Spleen (tissue), 7 donors: ENCODE measurements around the gene TMCC3.
"Not testable (repeated sequence)": the region's sequence is repeated elsewhere in the genome, so short reads cannot be mapped to it uniquely, and the experiment has no call there.

Source experiments
- POLR2A ChIP-seq, 3 donors: fragments of 450-650 bp; IDR thresholded peaks; one replicate each; pipeline ENCODE4 v1.5.1; 2017; ENCODE audit warnings: antibody characterized with exemption in 3 of 3, mild to moderate bottlenecking in 1 of 3
- POLR2AphosphoS5 ChIP-seq, 3 donors: sonication (generic); formaldehyde crosslinking; IDR thresholded peaks; one replicate each; pipeline ENCODE4 v1.5.1; 2017; ENCODE audit warnings: antibody characterized with exemption in 3 of 3
- TF ChIP-seq, protein P1 (sequence below), 11 experiments: fragments of 200-600 bp in 7 of 11; fragments of 450-650 bp in 4 of 11; sonication (generic) in 4 of 11; IDR thresholded peaks in 8 of 11; conservative IDR thresholded peaks in 3 of 11; 1 replicate in 7 of 11; 2 replicates in 4 of 11; pipeline versions ENCODE4 v1.4.0 to v1.8.0; 2016 to 2021; ENCODE audit warnings: antibody characterized with exemption in 11 of 11, inconsistent platforms in 4 of 11, mild to moderate bottlenecking in 1 of 11
- donor health status: DM: no; HTN: no; CAD: no; lungs with moderate emphysema.
- donor health status: DM: no; HTN: no; CAD: no.
- donor health status: DM: no; HTN: no; CAD: no.

DNA sequence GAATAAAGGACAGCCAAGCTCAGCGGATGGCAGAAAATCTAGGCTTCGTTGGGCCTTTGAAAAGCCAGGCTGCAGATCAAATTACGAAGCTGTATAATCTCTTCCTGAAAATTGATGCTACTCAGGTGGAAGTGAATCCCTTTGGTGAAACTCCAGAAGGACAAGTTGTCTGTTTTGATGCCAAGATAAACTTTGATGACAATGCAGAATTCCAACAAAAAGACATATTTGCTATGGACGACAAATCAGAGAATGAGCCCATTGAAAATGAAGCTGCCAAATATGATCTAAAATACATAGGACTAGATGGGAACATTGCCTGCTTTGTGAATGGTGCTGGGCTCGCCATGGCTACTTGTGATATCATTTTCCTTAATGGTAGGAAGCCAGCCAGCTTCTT, 101.5 kb downstream of the TMCC3 start:
- TF ChIP-seq, protein P1, sequence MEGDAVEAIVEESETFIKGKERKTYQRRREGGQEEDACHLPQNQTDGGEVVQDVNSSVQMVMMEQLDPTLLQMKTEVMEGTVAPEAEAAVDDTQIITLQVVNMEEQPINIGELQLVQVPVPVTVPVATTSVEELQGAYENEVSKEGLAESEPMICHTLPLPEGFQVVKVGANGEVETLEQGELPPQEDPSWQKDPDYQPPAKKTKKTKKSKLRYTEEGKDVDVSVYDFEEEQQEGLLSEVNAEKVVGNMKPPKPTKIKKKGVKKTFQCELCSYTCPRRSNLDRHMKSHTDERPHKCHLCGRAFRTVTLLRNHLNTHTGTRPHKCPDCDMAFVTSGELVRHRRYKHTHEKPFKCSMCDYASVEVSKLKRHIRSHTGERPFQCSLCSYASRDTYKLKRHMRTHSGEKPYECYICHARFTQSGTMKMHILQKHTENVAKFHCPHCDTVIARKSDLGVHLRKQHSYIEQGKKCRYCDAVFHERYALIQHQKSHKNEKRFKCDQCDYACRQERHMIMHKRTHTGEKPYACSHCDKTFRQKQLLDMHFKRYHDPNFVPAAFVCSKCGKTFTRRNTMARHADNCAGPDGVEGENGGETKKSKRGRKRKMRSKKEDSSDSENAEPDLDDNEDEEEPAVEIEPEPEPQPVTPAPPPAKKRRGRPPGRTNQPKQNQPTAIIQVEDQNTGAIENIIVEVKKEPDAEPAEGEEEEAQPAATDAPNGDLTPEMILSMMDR (IDR thresholded peaks at IDR 0.05 in 8 of 11, conservative IDR thresholded peaks at IDR 0.05 in 3 of 11), result not testable (repeated sequence)
- TF ChIP-seq POLR2A, POLR2AphosphoS5 (IDR thresholded peaks at IDR 0.05): not testable (repeated sequence)
